Stimulated activated CD8-positive, alpha-beta memory T cell treated with anti-CD3 and anti-CD28 coated beads, Interleukin-15, amount 100 ng/mL, for 4 hours (primary cell): Measurements from ENCODE around the gene DUSP22.
"Not testable (repeated sequence)": the region's sequence is repeated elsewhere in the genome, so short reads cannot be mapped to it uniquely, and the experiment has no call there.

Source experiments
- DNase-seq, 2 donors: peaks; one replicate each; pipeline ENCODE4 v3.0.0-alpha.2; 2020; ENCODE audit warnings: low read depth in 2 of 2

The DUSP22 gene

GRCh38 chr6:364609-365540 is 72.6 kb downstream of the DUSP22 start:
- DNase-seq: no peak

- DNase-seq: no peak
Measured at GRCh38 chr6:365835-366234, 73.5 kb downstream of the DUSP22 start.

- no peak for DNase-seq
Measured at GRCh38 chr6:366389-367297, 74.4 kb downstream of the DUSP22 start.

GRCh38 chr6:367298-367794 is 75.1 kb downstream of the DUSP22 start:
- DNase-seq: no peak

GRCh38 chr6:367891-368630 is 75.8 kb downstream of the DUSP22 start:
- no peak for DNase-seq

GRCh38 chr6:369559-370431 is 77.5 kb downstream of the DUSP22 start:
- DNase-seq: no peak

- no peak for DNase-seq
Measured at GRCh38 chr6:370555-370954, 78.3 kb downstream of the DUSP22 start.

- DNase-seq: not testable (repeated sequence)
Measured at GRCh38 chr6:371851-372250, 79.6 kb downstream of the DUSP22 start.

- no peak for DNase-seq
Measured at GRCh38 chr6:372336-372911, 80.1 kb downstream of the DUSP22 start.

GRCh38 chr6:373031-373430 is 80.7 kb downstream of the DUSP22 start:
- DNase-seq: no peak

GRCh38 chr6:373773-374724 is 81.8 kb downstream of the DUSP22 start:
- DNase-seq: no peak

GRCh38 chr6:374956-375355 is 82.7 kb downstream of the DUSP22 start:
- DNase-seq: no peak

- no peak for DNase-seq
Measured at GRCh38 chr6:376827-377640, 84.7 kb downstream of the DUSP22 start.

- not testable (repeated sequence) for DNase-seq
Measured at GRCh38 chr6:377641-378020, 85.3 kb downstream of the DUSP22 start.

GRCh38 chr6:378090-378957 is 86.0 kb downstream of the DUSP22 start:
- no peak for DNase-seq

- no peak for DNase-seq
Measured at GRCh38 chr6:378958-379409, 86.7 kb downstream of the DUSP22 start.
